HL-60 (cell line): ENCODE results near the gene SOX8.

Experiments
- GABPA ChIP-seq: IDR thresholded peaks from 2 replicates; pipeline ENCODE4 v1.6.1; 2012; ENCODE audit warnings: low read depth
- SPI1 ChIP-seq: IDR thresholded peaks from 2 replicates; pipeline ENCODE4 v1.6.1; 2012; ENCODE audit warnings: low read depth, mild to moderate bottlenecking, borderline replicate concordance
- TF ChIP-seq, protein P1 (sequence below): IDR thresholded peaks from one replicate; pipeline ENCODE4 v1.5.1; 2011; ENCODE audit warnings: low read length, control low read depth, inconsistent platforms; ENCODE audit not compliant: insufficient read depth

GRCh38 chr16:937723-938122, 43.8 kb upstream of the SOX8 start:
- TF ChIP-seq, protein P1, sequence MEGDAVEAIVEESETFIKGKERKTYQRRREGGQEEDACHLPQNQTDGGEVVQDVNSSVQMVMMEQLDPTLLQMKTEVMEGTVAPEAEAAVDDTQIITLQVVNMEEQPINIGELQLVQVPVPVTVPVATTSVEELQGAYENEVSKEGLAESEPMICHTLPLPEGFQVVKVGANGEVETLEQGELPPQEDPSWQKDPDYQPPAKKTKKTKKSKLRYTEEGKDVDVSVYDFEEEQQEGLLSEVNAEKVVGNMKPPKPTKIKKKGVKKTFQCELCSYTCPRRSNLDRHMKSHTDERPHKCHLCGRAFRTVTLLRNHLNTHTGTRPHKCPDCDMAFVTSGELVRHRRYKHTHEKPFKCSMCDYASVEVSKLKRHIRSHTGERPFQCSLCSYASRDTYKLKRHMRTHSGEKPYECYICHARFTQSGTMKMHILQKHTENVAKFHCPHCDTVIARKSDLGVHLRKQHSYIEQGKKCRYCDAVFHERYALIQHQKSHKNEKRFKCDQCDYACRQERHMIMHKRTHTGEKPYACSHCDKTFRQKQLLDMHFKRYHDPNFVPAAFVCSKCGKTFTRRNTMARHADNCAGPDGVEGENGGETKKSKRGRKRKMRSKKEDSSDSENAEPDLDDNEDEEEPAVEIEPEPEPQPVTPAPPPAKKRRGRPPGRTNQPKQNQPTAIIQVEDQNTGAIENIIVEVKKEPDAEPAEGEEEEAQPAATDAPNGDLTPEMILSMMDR: no peak
- no peak for TF ChIP-seq GABPA
- TF ChIP-seq SPI1: no peak
